GM18526 (cell line): Measurements from ENCODE around the gene LTN1.

Experiments used
- POLR2A ChIP-seq: IDR thresholded peaks from 3 replicates; pipeline ENCODE4 v1.6.1; 2011; ENCODE audit not compliant: insufficient read length; ENCODE audit errors: extremely low read depth

LTN1 gene, protein sequence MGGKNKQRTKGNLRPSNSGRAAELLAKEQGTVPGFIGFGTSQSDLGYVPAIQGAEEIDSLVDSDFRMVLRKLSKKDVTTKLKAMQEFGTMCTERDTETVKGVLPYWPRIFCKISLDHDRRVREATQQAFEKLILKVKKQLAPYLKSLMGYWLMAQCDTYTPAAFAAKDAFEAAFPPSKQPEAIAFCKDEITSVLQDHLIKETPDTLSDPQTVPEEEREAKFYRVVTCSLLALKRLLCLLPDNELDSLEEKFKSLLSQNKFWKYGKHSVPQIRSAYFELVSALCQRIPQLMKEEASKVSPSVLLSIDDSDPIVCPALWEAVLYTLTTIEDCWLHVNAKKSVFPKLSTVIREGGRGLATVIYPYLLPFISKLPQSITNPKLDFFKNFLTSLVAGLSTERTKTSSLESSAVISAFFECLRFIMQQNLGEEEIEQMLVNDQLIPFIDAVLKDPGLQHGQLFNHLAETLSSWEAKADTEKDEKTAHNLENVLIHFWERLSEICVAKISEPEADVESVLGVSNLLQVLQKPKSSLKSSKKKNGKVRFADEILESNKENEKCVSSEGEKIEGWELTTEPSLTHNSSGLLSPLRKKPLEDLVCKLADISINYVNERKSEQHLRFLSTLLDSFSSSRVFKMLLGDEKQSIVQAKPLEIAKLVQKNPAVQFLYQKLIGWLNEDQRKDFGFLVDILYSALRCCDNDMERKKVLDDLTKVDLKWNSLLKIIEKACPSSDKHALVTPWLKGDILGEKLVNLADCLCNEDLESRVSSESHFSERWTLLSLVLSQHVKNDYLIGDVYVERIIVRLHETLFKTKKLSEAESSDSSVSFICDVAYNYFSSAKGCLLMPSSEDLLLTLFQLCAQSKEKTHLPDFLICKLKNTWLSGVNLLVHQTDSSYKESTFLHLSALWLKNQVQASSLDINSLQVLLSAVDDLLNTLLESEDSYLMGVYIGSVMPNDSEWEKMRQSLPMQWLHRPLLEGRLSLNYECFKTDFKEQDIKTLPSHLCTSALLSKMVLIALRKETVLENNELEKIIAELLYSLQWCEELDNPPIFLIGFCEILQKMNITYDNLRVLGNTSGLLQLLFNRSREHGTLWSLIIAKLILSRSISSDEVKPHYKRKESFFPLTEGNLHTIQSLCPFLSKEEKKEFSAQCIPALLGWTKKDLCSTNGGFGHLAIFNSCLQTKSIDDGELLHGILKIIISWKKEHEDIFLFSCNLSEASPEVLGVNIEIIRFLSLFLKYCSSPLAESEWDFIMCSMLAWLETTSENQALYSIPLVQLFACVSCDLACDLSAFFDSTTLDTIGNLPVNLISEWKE (N-terminal part only)

GRCh38 chr21:28992526-28993292 lies at the start of gene LTN1:
LTN1 (minus strand) TSS chr21:28992877; CDS start chr21:28992805, 72 bp downstream.
- TF ChIP-seq POLR2A = peak; percentile 74

DNA sequence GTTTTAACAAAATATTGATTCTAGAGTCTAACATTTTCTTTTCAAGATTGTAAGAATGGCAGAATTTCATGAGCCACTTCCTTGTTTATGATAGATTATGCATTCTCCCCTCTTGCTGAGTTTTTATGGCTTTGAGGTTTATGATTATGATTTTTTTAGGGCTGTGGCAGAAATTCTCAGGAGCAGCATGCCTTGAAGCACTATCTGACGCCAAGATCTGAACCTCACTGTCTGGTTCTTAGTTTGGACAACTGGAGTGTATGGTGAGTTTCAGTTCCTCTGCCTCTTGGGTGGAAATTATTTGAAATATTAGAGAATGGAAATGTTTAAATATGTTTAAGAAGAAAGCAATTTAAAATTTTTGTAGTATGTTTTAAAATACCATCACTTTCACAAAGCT lies 42.0 kb upstream of the LTN1 start:
- no peak for TF ChIP-seq POLR2A

- no peak for TF ChIP-seq POLR2A
These were observed 41.2 kb upstream of the LTN1 start for GRCh38 chr21:29033871-29034270.

- no peak for TF ChIP-seq POLR2A
These were observed 40.6 kb upstream of the LTN1 start for GRCh38 chr21:29033301-29033700.

DNA sequence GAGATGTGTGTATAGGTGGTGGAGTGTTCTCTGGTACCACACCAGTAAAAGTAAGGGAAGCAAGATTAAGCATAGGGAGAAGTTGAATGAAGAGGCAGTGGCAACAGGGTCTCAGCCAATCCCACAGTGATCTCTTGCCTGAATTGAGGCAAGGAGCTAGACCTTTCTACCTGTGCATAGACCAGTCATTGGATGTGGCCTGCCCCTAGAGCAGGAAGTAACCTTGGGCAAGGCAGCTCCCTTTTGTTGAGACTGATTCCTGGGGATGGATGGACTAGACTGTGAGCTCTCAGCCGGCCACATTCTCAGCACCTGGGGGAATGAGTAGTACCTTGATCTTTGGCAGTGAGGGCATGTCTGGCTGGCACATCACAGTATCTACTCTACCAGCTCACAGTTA lies 38.2 kb upstream of the LTN1 start:
- no peak for TF ChIP-seq POLR2A

GRCh38 chr21:29029524-29029923 lies 36.8 kb upstream of the LTN1 start:
- no peak for TF ChIP-seq POLR2A

DNA sequence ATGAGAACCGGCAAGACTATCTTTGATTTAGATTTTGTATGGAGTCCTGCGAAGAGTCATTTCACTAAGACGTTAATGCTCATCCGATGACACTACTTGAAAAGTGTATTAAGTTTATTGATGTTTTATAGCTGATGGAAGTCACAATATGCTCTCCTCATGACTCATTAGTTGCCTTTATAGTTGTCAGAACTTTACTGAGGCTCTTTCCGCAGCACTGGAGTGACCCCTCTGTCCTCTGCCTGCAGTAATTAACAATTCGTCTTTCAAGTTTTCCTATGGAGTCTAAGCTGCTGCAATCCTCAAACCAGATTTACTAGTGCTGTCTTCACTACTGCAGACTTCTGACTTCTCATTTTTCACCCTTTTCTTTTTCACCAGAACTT lies 32.6 kb upstream of the LTN1 start:
- TF ChIP-seq POLR2A = no peak

DNA sequence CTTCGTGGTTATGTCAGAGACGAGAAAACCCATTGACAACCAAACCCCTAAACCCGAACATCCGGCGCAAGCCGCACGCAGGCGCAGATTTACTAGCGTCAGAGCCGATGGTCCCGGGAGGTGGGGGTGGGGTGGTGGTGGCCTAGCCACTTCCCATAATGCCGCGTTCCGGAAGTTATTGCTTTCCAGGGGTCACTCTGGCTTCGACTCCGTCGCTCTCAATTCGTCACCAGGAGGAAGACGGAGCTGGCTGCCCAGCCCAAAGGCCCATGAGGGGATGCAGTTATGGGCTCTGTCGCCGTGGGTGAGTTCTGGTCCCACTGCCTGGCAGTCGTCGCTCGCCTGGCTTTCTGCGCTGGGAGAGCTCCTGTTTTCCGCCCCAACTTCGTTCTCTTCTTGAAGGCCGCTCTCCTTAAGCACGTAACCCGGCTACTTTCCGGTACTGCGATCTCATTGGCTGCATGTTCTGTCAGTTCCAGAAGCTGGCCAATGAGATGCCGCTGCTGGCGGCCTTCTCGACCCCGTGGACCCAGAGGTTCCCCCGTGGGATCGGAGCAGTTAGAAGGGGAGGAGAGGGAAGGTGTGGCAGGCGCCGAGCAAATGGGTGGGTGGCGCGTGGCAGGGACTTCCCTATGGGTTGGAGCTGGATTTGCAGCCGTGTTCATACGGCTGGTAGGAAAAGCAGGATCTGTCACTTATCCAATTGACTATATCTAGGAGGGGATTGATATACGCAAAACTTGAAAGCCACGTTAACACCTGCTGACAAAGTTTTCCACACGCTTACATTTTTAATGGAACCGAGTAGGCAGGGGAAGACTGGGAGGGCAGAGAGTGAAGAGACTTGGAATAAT lies 32.0 kb upstream of the LTN1 start, which contains the start of gene USP16:
Gene USP16, plus strand, starts transcription at position 195 of the 854 bp plus-strand sequence. CDS start 3,246 bp downstream, outside the sequence.
- peak; percentile 86 for TF ChIP-seq POLR2A

DNA sequence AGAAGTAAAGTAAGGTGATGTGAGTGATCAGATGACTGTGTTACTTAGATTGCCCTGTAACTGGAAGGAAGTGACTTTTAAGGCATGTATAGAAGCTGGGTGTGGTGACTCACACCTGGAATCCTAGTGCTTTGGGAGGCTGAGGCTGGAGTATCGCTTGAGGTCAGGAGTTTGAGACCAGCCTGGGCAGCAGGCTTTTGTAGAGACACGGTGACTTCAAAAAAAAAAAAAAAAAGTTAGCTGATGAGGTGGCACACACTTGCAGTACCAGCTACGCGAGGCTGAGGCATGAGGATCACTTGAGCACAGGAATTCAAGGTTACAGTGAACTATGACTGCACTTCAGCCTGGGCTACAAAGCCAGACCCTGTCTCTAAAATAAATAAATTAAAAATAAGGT lies 29.5 kb upstream of the LTN1 start:
- no peak for TF ChIP-seq POLR2A

DNA sequence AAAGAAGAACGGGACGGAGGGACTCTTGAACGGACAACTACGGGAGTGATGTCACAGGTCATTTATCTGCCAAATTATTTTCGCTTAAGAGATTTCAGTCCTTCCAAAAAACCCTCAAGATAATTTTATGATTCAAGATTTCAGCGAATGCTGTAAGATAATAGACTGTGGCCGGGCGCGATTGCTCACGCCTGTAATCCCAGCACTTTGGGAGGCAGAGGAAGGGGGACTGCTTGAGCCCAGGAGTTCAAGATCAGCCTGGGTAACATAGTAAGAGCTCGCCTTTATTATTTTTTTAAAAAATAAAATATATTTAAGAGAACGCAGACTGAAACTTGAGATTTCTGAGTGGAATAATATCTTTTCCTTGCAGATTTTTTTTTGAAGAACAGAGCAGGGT lies 25.9 kb upstream of the LTN1 start:
- no peak for TF ChIP-seq POLR2A

DNA sequence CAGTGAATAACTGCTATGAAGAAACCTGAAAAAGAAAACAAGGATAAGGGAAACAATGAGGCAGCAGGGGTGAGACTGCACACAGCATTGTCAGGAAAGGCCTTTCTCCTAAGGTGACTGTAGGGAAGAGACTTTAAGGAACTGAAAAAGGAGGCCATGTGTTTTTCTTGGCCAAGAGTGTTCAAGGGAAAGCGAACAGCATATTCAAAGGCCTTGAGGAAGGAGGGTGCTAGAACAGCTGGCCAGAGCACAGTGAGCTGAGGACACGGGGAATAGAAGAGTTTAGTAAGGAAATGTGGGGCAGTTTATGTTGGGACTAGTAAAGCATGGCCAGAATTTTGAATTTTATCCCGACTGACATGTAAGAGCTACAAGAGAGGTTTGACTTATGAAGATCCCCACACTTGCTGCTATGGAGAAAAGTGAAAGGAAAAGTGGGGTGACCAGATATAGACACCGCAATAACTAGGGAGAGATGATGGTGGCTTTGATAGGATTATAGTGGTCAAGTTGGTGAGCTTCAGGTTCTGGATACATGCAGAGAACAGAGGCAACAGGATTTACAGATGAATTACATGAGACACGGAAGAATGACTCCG lies 25.1 kb upstream of the LTN1 start:
- no peak for TF ChIP-seq POLR2A

- TF ChIP-seq POLR2A = no peak
These were observed 15.7 kb upstream of the LTN1 start for GRCh38 chr21:29008367-29008766.

DNA sequence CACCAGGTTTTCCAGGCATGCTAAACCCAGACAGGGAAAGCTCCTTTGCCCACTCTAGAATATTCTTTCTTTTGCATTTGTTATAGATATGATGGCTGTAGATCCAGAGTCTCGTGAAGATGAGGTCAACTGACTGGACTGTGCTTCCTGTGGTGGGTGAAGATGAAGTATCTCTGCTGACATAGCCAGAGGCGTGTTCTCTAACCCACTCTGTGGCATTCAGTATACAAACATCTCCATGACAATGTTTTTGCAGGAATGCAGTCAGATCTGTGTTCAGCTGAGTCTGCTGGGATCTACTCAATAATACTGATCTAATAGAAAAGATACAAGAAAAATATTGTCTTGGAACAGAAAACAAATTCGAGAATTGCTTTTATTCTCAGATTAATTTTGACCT lies 15.1 kb upstream of the LTN1 start:
- TF ChIP-seq POLR2A = no peak
